PC-3 (cell line): ENCODE measurements around the gene LPCAT1.
"Not testable (repeated sequence)": the region's sequence is repeated elsewhere in the genome, so short reads cannot be mapped to it uniquely, and the experiment has no call there.

Experiments
- CTCF ChIP-seq: fragments of 300-600 bp; sonication (generic); conservative IDR thresholded peaks from 2 replicates; pipeline ENCODE4 v1.5.1; 2017; ENCODE audit warnings: antibody characterized with exemption, low read depth, mild to moderate bottlenecking, low read length
- EZH2 ChIP-seq: fragments of 300-600 bp; sonication (generic); IDR thresholded peaks from one replicate; pipeline ENCODE4 v1.6.1; 2017; ENCODE audit warnings: antibody characterized with exemption, mild to moderate bottlenecking, low read length; ENCODE audit not compliant: unreplicated experiment

- not testable (repeated sequence) for TF ChIP-seq CTCF, EZH2
Measured at GRCh38 chr5:1567527-1568200, 43.9 kb upstream of the LPCAT1 start.
